Nephron progenitor cell (in vitro differentiated cells): ENCODE results near the gene GNB1.
A peak's percentile ranks its signal among the peaks of the same experiment; 100 is the strongest.

Experiments
- DNase-seq: peaks from one replicate; pipeline ENCODE4 v3.0.0; 2021
- H3K27ac Mint-ChIP-seq: 2 replicates; pipeline ENCODE4 v1.8.0; 2021; ENCODE audit warnings: mild to moderate bottlenecking, moderate library complexity, mixed read lengths
- H3K27me3 Mint-ChIP-seq: 2 replicates; pipeline ENCODE4 v1.8.0; 2021; ENCODE audit warnings: mild to moderate bottlenecking, low read depth, mixed read lengths; ENCODE audit not compliant: poor library complexity
- H3K36me3 Mint-ChIP-seq: 2 replicates; pipeline ENCODE4 v1.8.0; 2021; ENCODE audit warnings: low read depth, mixed read lengths
- H3K4me1 Mint-ChIP-seq: 2 replicates; pipeline ENCODE4 v1.8.0; 2021; ENCODE audit warnings: mixed read lengths
- H3K4me3 Mint-ChIP-seq: 2 replicates; pipeline ENCODE4 v1.8.0; 2021; ENCODE audit warnings: mild to moderate bottlenecking, moderate library complexity, mixed read lengths
- H3K9me3 Mint-ChIP-seq: 2 replicates; pipeline ENCODE4 v1.8.0; 2021; ENCODE audit warnings: mild to moderate bottlenecking, moderate library complexity, mixed read lengths
- CTCF ChIP-seq: fragments of 200-600 bp; sonication (generic); IDR thresholded peaks from 2 replicates; pipeline ENCODE4 v1.5.0; 2021; ENCODE audit warnings: antibody characterized with exemption

GNB1 gene

GRCh38 chr1:1894354-1895059 is 3.6 kb upstream of the GNB1 start:
- Mint-ChIP-seq H3K4me1 (peaks cover 46% of the 10 kb centered on the region), H3K27ac (no peak overlapping the region), H3K27me3 (no peaks in the 10 kb centered on the region), H3K36me3 (no peaks in the 10 kb centered on the region), H3K9me3 (no peaks in the 10 kb centered on the region), H3K4me3 (no peak overlapping the region)
- no peak for DNase-seq
- no peak for TF ChIP-seq CTCF

- Mint-ChIP-seq H3K27me3 (no peaks in the 10 kb centered on the region), H3K36me3 (peaks cover 4% of the 10 kb centered on the region), H3K9me3 (peaks cover 3% of the 10 kb centered on the region), H3K4me1 (peaks cover 47% of the 10 kb centered on the region), H3K27ac (no peak overlapping the region), H3K4me3 (no peak overlapping the region)
- DNase-seq, result no peak
- no peak for TF ChIP-seq CTCF
These were observed 3.1 kb upstream of the GNB1 start for GRCh38 chr1:1893997-1894353.

- Mint-ChIP-seq H3K4me1 (peaks cover 51% of the 10 kb centered on the region), H3K9me3 (peaks cover 7% of the 10 kb centered on the region), H3K4me3 (peak overlapping the region; percentile 61), H3K27me3 (no peaks in the 10 kb centered on the region), H3K27ac (no peak overlapping the region), H3K36me3 (peaks cover 9% of the 10 kb centered on the region)
- TF ChIP-seq CTCF, result no peak
- DNase-seq, result no peak
These were observed 2.6 kb upstream of the GNB1 start for GRCh38 chr1:1893291-1893985.

- Mint-ChIP-seq H3K27me3 (no peaks in the 10 kb centered on the region), H3K9me3 (peaks cover 10% of the 10 kb centered on the region), H3K36me3 (peaks cover 16% of the 10 kb centered on the region), H3K27ac (peak overlapping the region; percentile 76), H3K4me1 (peaks cover 57% of the 10 kb centered on the region), H3K4me3 (peak overlapping the region; percentile 80)
- DNase-seq, result no peak
- no peak for TF ChIP-seq CTCF
These were observed 1.9 kb upstream of the GNB1 start for GRCh38 chr1:1892763-1893120.

- Mint-ChIP-seq H3K4me3 (peak overlapping the region; percentile 80), H3K36me3 (peaks cover 21% of the 10 kb centered on the region), H3K4me1 (peaks cover 57% of the 10 kb centered on the region), H3K9me3 (peaks cover 12% of the 10 kb centered on the region), H3K27ac (peak overlapping the region; percentile 76), H3K27me3 (no peaks in the 10 kb centered on the region)
- TF ChIP-seq CTCF, result no peak
- DNase-seq, result no peak
These were observed 1.3 kb upstream of the GNB1 start for GRCh38 chr1:1892079-1892762.
